Thyroid gland (tissue), 4 donors: ENCODE results near the gene PARD6A.

ENCODE experiments used
- CTCF ChIP-seq, 6 experiments: fragments of 200-600 bp in 3 of 6; fragments of 450-650 bp in 3 of 6; sonication (generic) in 3 of 6; IDR thresholded peaks; one replicate each; pipeline ENCODE4 v1.5.1; 2016 to 2019; ENCODE audit warnings: antibody characterized with exemption in 6 of 6, mild to moderate bottlenecking in 2 of 6, inconsistent platforms in 1 of 6, moderate library complexity in 1 of 6
- POLR2A ChIP-seq, 2 donors: fragments of 450-650 bp; IDR thresholded peaks; one replicate each; pipeline ENCODE4 v1.6.1; 2017; ENCODE audit warnings: antibody characterized with exemption in 2 of 2, mild to moderate bottlenecking in 2 of 2, moderate library complexity in 1 of 2

DNA sequence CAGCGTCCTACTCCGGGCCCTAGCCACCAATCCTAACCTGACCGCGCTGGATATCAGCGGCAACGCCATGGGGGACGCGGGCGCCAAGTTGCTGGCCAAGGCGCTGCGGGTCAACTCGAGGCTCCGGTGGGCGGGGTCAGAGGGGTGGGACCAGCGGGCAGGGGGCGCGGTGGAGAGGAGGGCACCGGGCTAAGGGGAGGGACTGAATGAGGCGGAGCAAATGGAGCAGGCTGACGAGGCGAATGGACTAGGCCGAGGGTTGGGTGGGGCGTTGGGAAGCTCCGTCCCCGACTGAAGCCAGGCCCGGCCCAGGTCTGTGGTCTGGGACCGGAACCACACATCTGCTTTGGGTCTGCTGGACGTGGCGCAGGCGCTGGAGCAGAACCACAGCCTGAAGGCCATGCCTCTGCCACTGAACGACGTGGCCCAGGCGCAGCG, 11.2 kb upstream of the PARD6A start:
- TF ChIP-seq CTCF (IDR thresholded peaks at IDR 0.05) (no peak), POLR2A (IDR thresholded peaks at IDR 0.05) (no peak)
